Left colon (tissue), 2 donors: Measurements from ENCODE around the gene TRIM44. TPM values are rescaled to one million over a fixed set of nuclear protein-coding genes. Genes with fewer than 3 reads are reported as not detected.
"Not testable (repeated sequence)": the region's sequence is repeated elsewhere in the genome, so short reads cannot be mapped to it uniquely, and the experiment has no call there.

Experiments
- ATAC-seq: fragments of 200-7000 bp; cut with Tn5 transposase; one replicate; pipeline ENCODE4 v1.9.1; 2020; ENCODE audit warnings: mild to moderate bottlenecking, moderate library complexity
- DNase-seq, 2 donors: peaks; one replicate each; pipeline ENCODE4 v3.0.0-alpha.2; 2020
- intact Hi-C, 2 donors: fragments of 100-400 bp; cut with DNase I in 1 of 2; cut with micrococcal nuclease in 1 of 2; formaldehyde crosslinking; loops; one replicate each; pipeline versions ENCODE4 v1.11.2 to v1.14.0; 2022; cut with DNase I, micrococcal nuclease
- total RNA-seq, 2 donors: library from RNA; stranded (reverse); fragmentation: NEBNext Ultra II Directional; extraction: Animal tissue kit (Norgen Biotek cat#: 25700); gene quantifications; one replicate each; pipeline ENCODE4 v1.2.1, GENCODE V29; 2021
- donor health status: DM: no; HTN: no; CAD: no.
- donor health status: DM: yes; HTN: yes; CAD: no.

TRIM44 gene
- total RNA-seq, 2 donors from 2014 or later, result 45.7 to 49.4 TPM

DNA sequence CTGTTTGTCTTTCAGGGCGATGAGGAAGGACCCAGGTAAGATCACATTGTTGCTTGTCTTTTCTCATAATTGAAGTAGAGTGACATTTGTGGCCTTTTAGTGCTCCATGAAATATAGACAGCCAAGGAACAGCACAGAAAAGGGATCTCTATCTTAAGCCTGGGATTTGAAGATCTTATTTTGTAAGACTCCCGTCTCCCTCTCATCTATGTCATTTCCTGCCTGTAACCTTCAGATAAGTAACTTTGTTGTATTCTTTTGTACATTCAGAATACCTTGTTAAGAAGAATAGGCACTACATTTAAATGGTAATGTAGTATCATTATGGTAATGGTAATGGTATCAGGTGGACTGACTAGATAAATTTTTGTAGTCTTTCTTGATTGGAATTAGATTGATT lies 72.8 kb downstream of the TRIM44 start:
- no peak for ATAC-seq
- DNase-seq, result no peak
- intact Hi-C loops, result no loop called here

DNA sequence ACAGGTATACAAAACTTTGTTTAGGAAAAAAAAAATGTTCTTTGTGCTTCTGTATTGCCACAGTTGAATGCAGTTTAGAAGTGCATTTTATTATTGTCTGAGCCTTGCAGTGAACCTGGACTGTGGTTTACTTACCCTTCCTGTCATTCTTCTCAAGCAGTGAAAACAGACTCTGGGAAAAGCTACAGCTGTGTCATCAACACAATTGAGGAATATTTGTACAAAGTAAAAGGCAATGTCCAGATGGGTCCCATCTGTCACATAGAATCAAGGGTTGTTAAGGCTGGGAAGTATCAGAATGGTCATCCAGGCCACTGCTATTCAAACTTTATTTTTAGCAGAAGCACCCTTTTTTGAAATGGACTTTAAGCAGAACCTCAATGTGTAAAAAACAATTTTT lies 73.3 kb downstream of the TRIM44 start:
- ATAC-seq (no peak), DNase-seq (no peak)
- intact Hi-C loops, result no loop called here

DNA sequence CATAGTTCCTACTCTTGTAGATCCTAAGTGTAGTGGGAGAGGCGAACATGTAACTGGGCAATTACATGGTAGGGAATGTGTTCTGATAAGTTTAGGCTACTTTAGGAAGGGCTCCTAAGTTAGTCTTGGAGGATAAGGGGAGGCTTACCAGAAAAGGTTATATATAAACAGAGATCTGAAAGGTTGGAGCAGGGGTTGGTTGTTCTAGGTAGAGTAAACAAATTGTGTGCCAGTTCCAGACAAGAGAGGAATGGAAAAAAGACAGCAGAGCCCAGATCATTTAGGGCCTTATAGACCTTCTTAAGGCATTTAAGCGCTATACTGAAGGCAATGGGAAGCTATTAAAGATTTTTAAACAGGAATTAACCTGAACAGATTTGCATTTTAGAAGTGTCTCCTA lies 74.4 kb downstream of the TRIM44 start:
- DNase-seq, result no peak
- ATAC-seq, result no peak
- intact Hi-C loops, result no loop called here

DNA sequence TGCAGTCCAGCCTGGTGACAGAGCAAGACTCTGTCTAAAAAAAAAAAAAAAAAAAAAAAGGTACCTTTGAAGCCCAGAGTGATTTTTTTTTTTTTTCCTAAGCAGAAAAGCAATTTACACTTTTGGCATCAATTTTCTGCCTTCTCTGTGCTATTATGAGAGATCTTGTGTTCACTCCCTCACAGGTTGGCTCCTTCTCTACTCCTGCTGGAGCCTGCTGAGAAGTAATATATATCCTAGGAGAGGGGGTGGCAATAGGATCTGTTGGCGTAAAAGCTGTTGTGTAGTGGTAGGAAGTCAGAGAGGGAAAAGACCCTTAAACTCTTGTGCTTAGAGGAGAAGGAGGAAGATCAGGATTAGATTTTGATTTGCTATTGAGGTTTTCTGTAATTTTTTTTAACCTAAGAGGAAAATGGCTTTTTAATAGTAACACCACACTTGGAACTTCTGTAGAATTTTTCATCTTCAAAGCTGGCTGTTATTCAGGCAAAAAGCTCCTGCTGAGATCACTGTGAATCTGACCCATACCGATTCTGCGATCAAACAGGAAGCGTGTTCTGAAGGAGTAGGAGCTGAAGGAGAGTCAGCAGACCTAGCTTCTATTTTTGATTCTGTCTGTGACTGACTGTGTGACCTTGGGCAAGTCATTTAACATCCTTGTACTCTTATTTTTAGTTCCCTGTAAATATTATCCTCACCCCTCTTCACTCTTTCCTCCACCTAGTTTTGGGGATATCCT lies 77.7 kb downstream of the TRIM44 start:
- no peak for DNase-seq
- ATAC-seq, result no peak
- intact Hi-C loops, result no loop called here

DNA sequence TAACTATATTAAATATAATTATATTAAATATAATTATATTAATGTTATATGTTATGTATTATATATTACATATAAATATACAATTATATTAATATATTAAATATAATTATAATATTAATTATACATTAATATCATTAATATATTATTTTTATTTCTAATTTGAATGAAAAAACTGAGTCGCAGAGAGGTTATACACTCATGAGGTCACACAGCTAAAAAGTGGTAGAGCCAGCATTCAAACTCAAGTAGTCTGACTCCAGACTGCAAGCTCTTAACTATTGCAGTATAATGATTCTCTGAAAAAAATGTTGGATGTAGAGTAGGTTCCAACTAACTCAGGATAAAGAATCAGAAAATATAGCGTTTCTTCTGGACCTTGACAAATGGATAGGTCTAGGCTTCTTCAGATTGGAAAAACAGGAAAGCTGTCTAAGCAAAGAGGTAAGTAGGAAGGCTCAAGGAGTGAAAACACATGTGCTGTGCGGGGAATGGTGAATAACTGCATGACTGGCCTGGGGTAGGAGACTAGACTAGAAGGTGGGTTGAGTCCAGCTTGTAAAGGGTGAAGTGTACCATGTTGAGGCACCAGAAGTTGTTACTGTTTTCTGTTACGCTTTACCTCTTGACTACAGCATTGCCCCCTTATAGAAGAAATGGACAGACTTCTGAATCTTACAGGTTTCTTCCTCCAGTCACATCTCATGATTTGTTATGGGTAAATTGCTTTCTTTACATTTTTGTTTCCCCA lies 80.3 kb downstream of the TRIM44 start:
- intact Hi-C loops, result no loop called here
- no peak for DNase-seq
- ATAC-seq, result no peak

DNA sequence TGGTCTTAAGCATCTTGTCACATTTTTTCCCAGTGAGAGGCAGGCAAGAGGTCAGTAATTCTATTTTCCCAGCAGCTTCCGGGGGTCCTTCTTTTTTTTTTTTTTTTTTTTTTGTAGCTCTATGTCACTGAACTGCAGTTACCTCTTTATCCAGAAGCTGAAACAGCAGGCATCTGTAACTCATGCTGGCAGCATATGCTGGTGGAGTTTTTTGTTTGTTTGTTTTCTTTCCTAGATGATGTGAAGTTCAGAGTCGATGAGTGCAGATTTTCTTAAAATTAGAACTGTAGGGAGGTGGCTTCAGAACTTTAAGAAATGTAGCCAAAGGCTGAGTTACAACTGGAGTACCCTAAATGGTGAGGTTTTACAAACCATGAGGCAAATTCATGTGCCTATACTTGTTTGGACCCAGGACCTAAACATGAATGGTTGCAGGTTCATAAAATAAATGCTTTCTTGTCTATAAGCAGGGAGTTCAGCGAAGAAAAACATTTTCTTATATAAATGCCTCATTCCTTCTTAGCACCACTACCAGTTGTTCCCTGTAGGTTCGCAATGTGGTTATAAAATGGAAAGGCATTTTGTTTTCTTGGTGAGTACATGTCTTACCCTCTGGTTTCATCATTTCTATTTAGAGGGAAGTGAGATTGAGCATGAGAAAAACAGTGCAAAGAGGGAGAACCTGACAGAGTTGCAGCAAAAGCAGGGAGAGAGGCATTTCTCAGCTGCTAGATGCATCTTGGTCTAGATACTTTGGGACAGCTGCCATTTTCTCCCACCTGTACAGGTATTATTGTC lies 84.0 kb downstream of the TRIM44 start:
- ATAC-seq, result no peak
- intact Hi-C loops, result no loop called here

DNA sequence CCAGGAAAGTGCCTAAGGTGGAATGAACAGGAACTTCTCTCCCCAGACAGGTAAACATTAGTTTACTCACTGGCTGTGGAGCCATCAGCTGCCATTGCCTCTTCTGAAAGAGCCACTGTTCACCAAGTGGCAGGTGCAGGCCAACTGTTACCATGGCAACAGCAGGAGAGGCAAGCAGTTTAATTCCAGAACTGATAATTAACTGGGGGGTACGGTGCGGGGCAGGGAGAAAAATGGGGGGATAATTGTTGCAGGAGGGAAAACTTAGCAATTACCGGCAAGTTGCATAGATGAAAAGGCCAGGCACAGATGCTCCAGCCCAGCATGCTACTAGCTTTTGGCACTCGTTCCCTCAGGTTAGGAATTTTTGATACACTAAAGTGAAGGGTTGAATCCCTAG lies 85.1 kb downstream of the TRIM44 start:
- DNase-seq (no peak), ATAC-seq (no peak)
- intact Hi-C loops, result no loop called here

More for the DNA sequence above, 84.0 kb downstream of the TRIM44 start:
- DNase-seq, result no peak

DNA sequence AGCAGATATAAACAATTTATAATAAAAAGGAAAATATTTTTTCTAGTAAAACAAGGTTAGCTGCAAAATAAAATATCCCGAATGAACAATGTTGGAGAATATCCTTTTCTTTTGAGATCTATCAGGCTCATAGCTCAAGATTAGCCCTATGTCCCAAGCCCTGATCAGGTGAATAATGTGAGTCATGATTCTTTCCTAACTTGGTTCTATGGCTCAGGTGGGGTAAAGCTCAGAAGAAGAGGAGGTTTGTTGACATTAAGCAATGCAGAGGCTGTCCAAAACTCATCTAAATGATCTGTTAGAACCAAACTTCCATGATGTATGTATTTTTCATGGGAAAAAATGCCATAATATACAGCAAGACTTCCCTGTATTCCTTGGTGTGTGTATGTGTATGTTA lies 86.1 kb downstream of the TRIM44 start:
- DNase-seq (no peak), ATAC-seq (no peak)
- intact Hi-C loops, result no loop called here

DNA sequence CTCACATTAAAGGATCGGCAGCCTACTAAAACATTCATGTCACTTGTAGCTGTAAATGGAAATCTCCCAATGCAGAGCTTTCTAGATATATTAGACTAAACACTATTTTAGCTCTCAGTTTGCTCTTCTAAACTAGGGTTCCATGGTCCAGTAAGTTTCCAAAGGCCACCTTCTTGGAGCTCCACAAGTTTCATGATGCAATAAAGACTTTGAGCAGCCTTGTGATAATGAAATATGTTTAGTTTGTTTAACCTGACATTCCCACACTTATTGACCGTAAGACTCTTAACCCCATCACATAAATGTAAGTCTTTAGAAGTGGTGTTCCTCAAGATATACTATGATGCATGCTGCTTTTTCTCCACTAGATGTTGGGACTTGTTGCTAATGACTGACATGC lies 87.7 kb downstream of the TRIM44 start:
- ATAC-seq (no peak), DNase-seq (no peak)
- intact Hi-C loops, result no loop called here

DNA sequence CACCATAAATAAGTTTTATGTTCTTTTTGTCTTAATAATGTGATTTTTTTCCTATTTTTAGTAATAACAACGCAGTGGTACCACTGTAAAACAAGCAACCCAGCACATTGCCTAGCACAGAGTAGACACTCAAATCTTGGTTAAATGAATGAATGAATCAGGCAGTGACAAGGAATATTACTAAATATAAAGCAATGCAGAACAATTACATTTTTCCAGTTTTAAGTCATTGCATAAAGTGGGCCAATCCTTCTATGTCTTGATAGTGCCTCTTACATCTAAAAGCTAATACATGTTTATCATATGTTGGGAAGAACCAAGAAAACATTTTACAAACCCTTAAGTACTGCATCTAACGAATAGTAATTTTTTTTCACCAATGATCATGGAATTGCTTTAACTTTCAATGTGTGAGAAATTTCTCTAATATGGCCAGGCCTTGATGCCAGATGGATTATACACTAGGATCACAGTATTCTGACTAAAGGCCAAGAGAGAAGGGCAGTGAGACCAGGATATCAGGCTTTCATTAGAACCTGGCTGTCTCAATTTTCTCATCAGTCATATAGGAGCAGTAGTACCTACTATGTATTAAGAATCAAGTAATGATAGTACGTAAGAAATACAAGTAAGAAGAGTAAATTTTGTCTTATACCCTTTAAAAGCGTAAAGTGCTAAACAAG lies 88.5 kb downstream of the TRIM44 start:
- ATAC-seq (no peak), DNase-seq (no peak)
- intact Hi-C loops, result no loop called here

DNA sequence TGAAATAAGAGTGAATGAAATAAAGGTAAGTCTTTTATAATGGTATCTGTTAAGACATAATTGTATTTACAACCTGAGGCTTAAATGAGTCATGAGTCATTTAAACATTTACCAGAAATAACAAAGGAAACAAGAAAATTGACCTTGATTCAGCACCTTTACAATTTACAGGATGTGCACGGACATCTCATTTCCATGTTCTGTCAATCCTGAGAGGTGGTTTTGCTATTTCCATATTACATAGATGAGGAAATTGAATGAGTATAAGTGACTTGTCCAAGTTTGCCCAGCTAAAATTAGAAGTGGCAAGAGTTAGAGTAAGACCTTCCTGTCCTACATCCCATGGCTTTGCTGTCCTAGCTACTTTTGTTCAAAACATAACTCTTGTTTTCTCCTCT lies 89.1 kb downstream of the TRIM44 start:
- ATAC-seq (peak; percentile 60), DNase-seq (no peak)
- intact Hi-C loops, result no loop called here

DNA sequence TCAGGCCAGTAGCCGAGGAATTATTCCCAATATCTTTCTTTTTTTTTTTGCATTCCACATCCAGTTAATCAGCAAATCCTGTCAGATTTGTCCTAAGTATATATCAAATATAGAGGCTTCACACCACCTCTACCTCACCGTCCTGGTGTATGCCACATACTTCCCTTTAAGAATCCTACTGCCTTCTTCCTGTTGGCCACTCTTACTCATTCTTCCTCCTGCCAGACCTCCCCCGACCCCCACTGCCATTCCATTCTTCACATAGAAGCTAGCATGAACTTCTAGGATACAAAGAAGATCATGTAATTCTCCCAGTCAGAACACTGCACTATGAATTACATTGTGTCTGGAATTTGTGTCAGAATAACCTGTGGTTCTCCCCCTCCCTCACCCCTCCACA lies 89.5 kb downstream of the TRIM44 start:
- no peak for DNase-seq
- intact Hi-C loops, result no loop called here
- no peak for ATAC-seq

DNA sequence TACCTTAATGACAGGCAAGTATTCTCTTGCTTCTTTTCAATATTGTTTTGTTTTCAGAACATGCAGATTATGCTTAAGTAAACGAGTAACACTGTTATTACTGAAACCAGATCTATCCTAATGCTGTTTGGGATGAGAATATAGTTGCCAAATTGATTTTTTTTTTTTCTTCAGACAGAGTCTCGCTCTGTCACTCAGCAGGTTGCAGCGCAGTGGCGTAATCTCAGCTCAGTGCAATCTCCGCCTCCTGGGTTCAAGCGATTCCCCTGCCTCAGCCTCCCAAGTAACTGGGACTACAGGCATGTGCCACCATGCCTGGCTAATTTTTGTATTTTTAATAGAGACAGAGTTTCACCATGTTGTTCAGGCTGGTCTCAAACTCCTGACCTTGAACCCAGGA lies 91.0 kb downstream of the TRIM44 start:
- ATAC-seq, DNase-seq, intact Hi-C loops: not testable (repeated sequence)

DNA sequence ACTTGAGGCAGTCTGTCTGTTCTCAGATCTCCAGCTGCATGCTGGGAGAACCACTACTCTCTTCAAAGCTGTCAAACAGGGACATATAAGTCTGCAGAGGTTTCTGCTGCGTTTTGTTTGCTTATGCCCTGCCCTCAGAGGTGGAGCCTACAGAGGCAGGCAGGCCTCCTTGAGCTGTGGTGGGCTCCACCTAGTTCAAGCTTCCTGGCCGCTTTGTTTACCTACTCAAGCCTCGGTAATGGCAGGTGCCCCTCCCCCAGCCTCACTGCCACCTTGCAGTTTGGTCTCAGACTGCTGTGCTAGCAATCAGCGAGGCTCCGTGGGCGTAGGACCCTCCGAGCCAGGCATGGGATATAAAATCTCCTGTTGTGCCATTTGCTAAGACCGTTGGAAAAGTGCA lies 97.4 kb downstream of the TRIM44 start:
- intact Hi-C loops, ATAC-seq: not testable (repeated sequence)
- peak in 1 of 2 donors; percentile 27 for DNase-seq

DNA sequence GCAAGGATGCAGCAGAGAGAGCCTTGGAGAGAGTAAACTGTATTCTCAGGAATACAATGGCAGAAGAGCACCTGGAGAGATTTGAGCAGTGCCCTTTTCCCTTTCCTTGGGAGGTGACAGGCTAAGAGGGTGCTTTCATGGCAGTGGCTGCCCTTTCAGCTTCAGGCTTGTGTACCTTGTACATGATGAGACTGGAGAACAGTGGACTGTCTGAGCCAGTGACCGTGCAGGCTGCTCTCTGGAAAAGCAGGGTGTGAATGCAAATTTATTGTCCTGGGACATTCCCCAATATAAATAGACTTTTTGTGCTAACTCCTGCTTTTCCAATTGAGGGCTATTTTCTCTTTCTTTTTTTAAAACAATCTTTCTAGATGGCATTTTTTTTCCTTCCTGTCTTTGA lies 99.3 kb downstream of the TRIM44 start:
- no peak for ATAC-seq
- intact Hi-C loops, result no loop called here
- DNase-seq, result no peak

DNA sequence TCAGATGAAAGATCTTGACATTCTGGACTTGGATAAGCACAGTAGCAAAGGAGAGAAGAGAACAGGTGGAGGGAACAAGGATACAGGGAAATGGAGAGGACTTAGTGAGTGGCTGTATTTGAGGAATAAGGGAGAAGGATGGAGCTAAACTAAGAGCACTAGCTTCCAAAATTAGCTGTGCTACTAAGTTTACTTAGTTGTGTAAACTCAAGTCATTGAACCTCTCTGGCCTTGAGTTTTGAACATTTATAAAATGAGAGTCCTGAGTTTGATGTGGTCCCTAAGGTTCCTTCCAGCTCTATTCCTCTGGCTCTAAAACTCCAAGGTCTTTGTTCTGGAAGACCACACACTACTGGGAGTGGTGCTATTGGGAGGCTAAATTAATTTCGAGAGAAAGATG lies 100.7 kb downstream of the TRIM44 start:
- intact Hi-C loops, result no loop called here
- DNase-seq (no peak), ATAC-seq (no peak)

DNA sequence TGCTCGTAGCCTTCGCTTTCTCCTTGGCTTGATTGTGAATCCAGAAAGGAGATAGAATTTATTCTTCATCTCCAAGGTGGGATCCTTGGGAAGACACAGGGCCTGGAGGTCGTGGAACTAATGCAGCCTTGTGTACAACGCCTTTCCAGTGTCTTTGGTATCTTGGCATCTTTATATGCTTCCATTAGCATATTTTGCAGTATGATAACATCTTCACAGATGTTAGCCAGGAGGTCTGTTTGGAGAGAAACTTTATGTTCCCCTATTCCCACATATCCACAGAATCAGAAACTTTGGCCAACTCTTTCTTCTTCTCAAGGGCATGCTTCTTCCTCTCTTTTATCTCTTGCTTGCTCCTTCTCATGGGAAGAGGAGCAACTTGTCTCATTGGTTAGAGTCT lies 101.2 kb downstream of the TRIM44 start:
- ATAC-seq (no peak), DNase-seq (no peak)
- intact Hi-C loops, result no loop called here

DNA sequence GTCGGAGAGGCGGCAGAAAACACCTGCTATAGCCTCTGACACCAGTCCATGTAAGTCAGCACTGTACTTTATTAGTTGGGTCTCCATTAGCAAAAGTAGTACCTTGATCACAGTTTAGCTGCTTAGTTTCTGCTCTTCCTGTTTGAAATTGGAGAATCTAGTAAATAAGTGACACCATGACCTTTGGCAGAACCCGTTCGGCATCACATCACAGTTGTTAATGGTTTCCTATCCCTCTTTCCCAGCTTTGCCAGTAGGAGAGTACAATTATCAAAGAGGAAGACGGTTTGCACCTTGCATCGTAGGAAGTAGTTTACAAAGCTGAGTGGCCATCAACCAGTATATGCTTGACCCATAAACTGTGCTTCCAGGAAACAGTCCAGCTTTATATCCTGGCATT lies 101.8 kb downstream of the TRIM44 start:
- intact Hi-C loops, result no loop called here
- no peak for DNase-seq
- ATAC-seq, result no peak

DNA sequence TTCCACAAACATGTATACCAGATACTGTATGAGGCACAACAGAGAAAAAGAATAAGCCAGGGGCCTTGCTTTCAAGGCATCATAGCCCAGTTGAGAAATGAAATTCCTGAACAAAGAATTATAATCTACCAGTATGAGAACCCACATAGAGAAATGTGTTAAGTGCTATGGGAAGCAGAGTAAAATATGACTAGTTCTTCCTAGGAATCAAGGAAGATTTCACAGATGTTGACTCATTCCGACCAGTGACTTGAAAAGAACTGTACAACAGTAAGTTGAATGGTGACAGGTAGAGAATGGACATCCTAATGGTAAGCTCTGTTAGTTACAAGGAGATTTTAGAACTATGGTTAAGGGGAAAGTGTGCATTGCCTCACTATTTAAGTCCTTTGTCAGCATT lies 102.6 kb downstream of the TRIM44 start:
- DNase-seq (no peak), ATAC-seq (no peak)
- intact Hi-C loops, result no loop called here
